GM21367 (cell line): Measurements from ENCODE around the gene GIMAP2.
A peak's percentile ranks its signal among the peaks of the same experiment; 100 is the strongest.
"Not testable (repeated sequence)": the region's sequence is repeated elsewhere in the genome, so short reads cannot be mapped to it uniquely, and the experiment has no call there.

Experiments used
- ATAC-seq: cut with Tn5 transposase; IDR thresholded peaks from one replicate; pipeline ENCODE4 v1.9.1; 2021; ENCODE audit not compliant: unreplicated experiment

The GIMAP2 gene

DNA sequence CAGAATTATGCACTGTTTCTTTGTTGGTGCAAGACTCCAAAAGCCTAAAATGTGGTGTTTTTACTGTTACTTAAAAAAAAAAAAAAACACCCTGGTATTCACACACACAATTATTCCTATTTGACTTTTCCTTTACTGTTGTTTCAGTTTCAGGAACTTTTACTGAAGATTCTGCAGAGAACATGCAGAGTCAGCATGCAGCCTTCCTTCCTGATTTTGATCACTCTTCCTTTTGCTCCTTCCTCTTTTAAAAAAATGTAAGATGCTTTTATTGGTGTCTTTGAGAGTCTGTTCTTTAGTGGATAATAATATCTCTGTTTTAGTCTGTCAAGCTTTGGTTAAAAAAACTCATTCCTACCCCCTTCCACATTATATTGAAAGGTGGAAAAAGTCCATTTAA lies 9.2 kb upstream of the GIMAP2 start:
- ATAC-seq = not testable (repeated sequence)

DNA sequence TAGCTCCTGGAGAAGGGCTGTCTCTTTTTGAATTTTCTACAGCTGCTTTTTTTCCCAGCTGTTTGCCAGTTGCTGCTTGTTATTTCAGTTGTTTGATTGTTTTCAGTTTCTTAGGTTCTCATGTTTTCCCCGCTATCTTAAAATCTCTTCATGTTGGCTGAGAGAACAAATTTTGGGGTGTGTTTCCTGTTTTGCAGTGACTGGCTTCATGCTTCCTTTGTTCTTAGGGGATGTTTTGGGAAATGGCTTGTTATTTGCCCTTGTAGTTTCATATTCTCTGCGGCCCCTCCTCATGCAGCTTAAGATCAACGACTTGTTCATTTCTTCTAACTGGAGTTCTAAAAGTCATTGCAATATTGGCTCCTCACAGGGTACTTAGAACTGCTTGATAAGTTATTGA lies 8.7 kb upstream of the GIMAP2 start:
- not testable (repeated sequence) for ATAC-seq

DNA sequence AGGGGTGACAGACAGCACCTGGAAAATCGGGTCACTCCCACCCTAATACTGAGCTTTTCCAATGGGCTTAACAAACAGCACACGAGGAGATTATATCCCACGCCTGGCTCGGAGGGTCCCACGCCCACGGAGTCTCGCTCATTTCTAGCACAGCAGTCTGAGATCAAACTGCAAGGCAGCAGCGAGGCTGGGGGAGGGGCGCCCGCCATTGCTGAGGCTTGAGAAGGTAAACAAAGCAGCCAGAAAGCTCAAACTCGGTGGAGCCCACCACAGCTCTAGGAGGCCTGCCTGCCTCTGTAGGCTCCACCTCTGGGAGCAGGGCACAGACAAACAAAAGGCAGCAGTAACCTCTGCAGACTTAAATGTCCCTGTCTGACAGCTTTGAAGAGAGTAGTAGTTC lies 6.9 kb upstream of the GIMAP2 start:
- not testable (repeated sequence) for ATAC-seq

DNA sequence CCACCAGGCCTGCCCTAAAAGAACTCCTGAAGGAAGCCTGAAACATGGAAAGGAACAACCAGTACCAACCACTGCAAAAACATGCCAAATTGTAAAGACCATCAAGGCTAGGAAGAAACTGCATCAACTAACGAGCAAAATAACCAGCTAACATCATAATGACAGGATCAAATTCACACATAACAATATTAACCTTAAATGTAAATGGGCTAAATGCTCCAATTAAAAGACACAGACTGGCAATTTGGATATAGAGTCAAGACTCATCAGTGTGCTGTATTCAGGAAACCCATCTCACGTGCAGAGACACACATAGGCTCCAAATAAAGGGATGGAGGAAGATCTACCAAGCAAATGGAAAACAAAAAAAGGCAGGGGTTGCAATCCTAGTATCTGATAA lies 5.1 kb upstream of the GIMAP2 start:
- not testable (repeated sequence) for ATAC-seq

DNA sequence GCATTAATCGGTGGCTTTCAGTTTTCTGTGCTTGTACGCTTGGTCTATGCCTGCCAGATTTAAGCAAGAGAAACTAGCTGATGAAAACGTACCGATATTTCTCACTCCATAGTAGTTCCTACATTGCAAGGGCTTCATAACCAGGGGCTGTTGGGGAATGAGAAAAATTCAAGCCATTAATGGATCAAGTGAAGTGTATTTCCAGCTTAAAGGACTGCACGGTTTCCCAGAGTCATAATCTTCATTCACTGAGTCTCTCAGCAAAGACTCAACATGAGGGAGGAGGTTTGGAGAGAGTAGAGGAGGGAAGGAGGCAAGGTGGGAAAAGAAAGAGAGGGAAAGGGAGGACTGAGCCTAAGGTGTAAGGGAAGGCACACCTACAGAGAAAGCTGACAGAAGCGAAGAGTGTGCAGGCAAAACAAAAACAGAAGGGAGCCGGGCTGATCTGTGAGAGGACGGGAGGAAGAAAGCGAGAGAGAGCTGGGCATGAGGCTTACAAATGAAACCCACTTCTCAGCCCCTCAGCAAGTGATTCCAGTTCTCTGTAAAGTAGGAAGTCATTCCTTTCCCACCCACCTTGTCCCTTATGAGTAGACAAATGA lies 625 bp downstream of the GIMAP2 start:
- ATAC-seq = peak; percentile 20

DNA sequence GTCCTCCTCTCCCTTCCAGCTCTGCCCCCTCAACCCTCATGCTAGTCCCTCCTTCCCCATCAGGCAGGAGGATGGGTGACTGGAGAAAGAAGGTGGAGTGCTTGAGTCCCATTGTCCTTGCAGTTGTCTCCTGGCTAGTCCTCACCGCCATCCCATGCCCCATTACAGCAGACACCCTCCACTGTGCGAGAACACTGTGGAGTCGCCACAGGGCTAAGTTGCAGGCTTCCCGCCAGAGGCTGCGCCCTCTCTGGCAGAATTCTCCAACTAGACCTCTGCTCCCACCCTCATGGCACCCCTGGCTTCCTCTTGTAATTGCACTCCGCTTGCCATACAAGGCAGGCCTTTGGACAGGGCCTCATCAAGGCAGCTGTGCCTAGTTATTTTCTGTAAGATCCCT lies 3.1 kb downstream of the GIMAP2 start:
- ATAC-seq = no peak

DNA sequence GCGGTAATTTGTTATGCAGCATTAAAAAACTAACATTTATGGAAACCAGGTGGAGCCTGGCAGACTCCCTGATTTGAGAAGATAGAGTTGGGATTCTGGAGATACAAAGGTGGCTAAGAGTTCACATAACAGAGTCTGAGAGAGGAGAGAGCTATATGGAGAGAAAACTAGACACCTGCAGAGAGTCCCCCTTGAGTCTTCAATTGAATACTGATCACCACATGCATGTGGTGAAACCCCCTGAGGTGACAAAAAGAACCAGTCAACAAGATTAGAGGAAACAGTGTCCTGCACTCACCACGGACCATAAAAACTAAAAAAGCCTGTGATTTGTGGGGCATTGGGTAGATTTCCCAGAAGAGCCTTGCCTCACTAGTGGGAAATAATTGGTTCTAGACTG lies 10.1 kb downstream of the GIMAP2 start:
- no peak for ATAC-seq

DNA sequence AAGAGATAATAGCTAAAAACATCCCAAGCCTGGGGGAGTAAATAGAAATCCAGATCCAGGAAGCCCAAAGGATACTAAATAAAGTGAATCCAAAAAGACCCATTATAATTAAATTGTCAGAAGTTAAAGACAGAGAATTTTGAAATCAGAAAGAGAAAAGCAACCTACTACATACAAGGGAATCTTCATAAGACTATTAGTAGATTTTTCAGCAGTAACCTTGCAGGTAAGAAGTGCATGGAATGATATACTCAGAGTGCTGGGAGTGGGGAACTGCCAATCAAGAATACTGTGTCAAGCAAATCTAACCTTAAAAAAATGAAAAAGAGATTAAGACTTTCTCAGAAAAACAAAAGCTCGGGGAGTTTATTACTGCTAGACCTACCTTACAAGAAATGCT lies 17.7 kb downstream of the GIMAP2 start:
- ATAC-seq = no peak

DNA sequence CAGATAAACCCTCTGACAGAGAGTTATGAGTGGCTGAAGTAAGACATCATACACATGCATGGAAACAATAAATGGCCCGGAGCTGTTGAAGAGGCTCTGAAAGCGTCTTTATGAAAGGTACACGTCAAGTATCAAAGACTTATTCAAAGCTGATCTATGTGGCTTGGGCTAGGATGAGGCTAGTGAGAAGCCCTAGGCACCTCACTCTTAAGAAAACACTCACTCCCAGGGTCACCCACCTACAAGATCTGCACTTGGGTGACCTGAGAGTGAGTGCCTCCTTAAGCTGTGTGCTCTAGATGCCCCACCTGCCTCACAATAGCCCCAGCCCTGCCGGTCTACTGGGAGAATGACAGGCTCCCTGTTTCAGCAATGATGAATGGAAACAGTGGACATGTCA lies 29.8 kb downstream of the GIMAP2 start:
- ATAC-seq = no peak

DNA sequence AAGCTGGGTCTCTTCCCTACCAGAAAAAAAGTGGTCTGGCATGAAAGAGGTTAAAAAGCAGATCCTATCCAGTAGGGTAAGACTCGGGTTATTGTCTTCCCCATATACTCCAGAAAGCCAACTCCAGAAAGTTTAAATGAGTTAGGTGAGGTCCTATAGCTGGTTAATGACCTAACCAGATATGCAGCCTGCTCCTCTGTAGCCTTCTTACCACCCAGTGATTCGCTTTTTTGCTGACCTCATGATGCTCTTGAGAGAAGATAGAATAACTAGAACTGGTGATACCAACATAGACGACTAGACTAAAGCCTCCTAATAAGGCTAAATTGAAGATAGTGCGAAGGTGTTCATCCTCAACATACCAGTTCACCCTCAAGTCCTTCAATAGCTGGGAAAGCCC lies 30.2 kb downstream of the GIMAP2 start:
- ATAC-seq = no peak

DNA sequence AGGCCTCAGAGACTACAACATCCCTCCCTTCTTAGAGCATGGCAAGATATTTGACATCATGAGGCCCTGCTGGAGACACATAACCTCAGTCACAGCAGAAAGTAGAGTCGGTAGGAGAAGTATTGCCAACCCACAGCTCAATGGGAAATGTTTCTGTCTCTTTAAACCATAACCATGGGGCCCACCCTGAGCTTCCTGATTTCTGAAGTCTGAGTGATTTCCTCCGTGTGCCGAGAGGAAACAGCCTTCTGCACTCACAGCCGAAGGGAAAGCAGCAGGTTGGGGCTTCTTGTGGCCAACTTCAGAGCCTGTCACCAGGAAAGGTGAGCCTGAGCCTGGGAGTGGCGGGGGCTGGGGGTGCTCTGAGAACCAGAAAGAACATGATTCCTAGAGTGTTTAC lies 30.9 kb downstream of the GIMAP2 start, which contains the start of gene GIMAP1:
Gene GIMAP1 (plus strand): TSS at position 246 of the 400 bp plus-strand sequence. CDS start 2,435 bp downstream, outside the sequence.
- ATAC-seq = no peak

DNA sequence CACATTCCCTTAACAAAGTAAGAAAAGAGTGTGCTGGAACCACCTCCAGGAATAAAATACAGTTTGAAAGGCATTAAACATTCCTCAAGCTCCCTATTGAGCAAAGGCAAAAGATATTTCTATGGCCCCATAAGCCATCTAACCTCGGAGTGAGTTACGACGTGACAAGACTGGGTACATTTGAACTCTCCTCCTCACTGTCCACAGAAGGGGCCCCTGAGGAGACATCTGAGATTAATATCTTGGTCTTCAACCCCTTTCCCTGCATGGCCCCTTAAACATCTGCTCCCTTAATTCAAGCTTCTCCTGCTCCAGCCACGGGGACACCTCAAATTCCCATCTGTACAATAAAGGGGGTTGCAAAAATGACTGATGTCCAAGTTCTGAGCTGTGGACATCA lies 31.4 kb downstream of the GIMAP2 start:
- ATAC-seq = no peak

DNA sequence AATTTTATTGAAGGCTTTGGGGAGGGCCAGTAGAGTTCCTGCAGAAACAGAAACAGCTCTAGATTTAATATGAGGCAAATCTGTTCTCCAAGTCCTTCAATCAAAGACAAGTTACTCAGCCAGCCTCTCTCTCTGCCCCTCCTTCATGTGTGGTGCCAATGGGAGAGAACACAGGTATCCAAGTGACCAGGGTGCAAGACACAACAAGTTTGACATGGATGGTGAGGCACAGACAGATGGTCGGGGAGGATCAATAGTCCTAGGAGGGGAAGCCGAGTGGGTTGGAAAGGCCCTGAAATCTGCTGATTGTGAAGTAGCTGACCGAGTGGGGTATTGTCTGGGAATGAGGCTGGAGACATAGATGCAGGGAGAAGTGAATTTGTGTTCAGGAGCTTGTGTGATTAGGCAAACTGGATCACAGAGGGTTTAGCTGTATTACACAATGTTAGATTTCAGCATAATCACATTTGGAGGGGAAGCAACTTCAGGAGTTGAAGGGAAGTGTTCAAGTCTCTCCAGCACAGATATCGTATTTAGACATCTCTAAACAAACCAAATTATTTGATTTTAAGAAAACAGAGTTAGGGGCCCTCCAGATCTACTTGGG lies 32.4 kb downstream of the GIMAP2 start:
- no peak for ATAC-seq

DNA sequence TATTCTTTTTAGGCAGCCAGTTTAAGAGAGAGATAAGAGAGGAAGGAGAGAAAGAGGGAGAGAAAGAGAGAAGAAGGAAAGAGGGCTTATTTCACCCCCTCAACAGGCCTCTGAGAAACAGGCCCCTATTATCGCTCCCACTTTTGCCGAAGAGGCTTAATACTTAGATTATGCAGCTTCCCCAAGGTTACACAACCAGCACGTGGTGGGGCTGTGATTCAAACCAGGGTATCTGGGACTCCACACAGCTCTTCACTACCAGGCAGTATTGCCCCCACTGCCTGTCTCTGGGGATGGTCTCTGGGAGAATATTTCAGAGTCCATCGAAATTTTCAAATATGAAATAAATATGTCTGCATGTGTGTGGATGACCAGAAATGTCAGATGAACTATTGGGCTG lies 33.9 kb downstream of the GIMAP2 start:
- no peak for ATAC-seq

DNA sequence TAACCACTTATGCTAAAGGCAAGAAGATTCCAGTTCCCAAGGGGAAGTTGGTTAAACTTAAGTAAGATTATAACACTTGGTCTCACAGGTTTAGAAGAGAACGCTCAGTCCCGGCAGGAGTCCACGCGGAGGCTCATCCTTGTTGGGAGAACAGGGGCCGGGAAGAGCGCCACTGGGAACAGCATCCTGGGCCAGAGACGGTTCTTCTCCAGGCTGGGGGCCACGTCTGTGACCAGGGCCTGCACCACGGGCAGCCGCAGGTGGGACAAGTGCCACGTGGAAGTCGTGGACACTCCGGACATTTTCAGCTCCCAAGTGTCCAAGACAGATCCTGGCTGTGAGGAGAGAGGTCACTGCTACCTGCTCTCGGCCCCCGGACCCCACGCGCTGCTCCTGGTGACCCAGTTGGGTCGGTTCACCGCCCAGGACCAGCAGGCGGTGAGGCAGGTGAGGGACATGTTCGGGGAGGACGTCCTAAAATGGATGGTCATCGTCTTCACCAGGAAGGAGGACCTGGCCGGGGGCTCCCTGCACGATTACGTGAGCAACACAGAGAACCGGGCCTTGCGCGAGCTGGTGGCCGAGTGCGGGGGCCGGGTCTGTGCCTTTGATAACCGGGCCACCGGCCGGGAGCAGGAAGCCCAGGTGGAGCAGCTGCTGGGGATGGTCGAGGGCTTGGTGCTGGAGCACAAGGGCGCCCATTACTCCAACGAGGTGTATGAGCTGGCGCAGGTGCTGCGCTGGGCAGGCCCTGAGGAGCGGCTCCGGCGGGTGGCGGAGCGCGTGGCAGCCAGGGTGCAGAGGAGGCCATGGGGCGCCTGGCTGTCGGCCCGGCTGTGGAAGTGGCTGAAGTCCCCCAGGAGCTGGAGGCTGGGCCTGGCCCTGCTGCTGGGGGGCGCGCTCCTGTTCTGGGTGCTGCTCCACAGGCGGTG lies 34.7 kb downstream of the GIMAP2 start:
- ATAC-seq = no peak

DNA sequence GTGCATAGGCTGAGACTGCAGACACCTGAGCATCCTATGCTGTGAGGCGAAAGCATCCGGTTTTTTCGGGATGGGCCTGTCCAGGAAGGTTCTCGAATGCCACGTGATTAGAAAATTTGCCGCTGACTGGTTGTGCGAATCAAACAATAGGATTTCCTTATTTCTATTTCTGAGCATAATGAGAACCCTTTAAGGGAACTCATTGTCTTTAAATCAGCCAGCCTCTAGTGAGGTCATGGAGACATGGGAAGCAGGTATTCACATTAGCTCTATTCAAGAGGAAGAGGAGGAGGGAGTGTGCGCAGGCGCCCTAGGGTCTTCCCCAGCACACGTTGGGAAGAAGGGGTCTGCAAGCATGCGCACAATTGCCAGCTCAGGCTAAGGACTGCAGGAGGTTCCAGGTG lies 36.5 kb downstream of the GIMAP2 start:
- no peak for ATAC-seq

DNA sequence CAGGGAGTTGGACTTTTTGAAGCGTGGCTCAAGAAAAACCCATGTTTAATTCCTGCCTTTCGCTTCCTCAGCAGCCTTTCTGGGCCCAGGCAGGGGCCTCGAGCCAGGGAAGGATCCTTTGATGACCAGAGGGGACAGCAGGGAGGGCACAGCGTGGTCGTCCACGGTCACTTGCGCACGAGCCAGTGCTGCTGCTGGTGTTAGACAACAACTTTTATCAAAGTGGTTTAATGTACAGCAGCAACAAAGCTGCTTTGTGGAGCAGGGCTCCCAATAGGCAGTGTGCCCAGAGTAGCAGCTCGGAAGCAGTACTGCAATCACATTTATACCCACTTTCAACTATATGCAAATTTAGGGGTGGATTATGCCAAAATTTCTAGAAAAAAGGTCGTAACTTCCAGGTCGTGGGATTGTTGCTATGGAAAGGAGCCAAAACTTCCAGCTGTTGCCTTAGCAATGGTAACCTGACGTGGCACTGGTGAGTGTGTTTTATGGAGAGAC lies 37.0 kb downstream of the GIMAP2 start:
- ATAC-seq = no peak

DNA sequence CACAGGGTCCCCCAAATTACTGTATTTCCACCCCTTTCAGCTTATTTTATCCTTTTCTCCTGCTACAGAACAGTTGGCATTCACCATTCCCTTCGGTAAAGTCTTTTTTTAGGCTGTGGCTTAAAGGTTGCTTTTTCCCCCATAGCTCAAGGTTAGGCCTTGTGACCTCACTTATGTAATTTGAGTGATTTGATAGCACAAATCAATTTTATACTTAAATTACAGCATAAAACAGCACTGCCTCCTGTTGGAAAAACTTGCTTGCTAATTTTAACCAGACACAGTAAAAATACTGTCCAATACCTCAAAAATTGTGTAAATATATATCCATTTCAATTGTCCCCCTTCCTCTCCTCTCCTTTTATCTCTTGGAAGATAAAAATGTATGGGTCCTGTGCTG lies 38.0 kb downstream of the GIMAP2 start:
- no peak for ATAC-seq

DNA sequence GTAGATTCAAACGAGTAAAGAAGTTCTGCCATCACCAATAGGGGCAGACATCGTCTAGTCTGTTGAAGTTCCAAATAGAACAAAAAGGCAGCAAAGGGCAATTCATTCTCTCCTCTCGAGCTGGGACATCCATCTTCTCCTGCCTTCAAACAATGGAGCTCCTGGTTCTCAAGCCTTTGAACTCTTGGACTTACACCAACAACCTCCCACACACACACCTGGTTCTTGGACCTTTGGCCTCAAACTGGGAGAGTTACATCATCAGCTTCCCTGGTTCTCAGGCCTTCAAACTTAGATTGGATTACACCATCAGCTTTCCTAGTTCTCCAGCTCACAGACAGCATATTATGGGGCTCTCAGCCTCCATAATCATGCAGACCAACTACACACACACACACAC lies 41.9 kb downstream of the GIMAP2 start:
- no peak for ATAC-seq

DNA sequence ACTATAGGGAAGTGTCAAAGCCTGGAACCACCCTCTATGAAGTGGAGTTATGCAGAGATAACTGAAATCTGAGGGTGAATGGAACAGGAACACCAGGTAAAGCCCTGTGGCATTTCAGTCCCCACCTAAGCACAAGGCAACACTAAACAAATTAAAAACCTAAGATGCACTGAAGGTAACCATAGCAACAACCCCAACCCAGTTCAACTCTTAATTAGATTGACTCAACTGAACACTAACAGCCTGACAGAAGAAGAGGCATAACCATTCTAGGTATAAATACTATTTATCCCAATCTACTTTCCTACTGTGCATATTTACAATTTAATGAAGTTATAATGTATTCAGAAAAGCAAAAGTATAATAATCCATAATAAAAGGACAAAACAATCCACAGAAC lies 42.5 kb downstream of the GIMAP2 start:
- no peak for ATAC-seq

DNA sequence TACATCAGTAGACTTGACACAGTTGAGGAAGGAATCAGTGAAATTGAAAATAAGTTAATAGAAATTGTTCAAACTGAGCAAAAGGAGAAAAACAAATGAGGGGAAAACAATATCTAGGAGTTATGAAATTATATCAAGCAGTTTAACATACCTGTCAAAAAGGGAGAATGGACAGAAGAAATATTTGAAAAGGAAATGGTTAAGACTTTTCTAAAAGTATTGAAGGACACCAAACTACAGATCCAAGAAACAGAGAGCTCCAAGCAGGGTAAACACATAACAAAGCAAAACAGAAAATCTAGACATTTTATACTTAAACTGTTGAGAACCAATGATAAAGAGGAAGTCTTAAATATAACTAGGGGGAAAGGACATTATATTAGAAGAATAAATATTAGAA lies 43.1 kb downstream of the GIMAP2 start:
- no peak for ATAC-seq

DNA sequence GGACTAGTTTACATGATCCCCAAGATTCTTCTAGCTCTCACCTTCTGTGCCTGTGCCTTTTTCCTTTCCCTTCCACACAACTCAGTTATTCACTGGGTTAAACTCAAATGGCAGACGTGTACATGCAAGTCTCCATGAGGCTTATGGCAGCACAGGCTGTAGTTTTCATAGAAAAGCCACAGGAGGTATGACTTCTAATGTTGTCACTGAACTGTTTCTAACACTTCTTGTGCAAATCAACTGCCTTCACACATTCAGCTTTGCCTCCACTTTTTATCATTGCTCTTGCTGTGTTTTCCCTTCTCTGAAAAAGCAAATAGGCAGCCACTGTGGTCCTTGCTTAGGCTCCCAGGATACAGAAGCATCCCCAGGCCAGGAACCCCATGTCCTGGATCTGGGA lies 46.4 kb downstream of the GIMAP2 start:
- ATAC-seq = no peak
